Smooth muscle cell of the umbilical artery (primary cell): Measurements from ENCODE around the gene TRAF3IP1. TPM values are rescaled to one million over a fixed set of nuclear protein-coding genes. Genes with fewer than 3 reads are reported as not detected.

Experiments
- total RNA-seq: library from RNA; depleted of rRNA; stranded (reverse); fragments of >200 nt; gene quantifications from 2 replicates; pipeline ENCODE4 v1.2.3, GENCODE V29; 2014

Gene TRAF3IP1
- 10.1 and 15.9 TPM in 2 replicates for total RNA-seq

GRCh38 chr2:238320246-238320647 is at the start of gene TRAF3IP1:
Gene TRAF3IP1 (plus strand): TSS chr2:238320518. CDS start chr2:238320663, 145 bp downstream.

GRCh38 chr2:238287737-238288649 is 32.3 kb upstream of the TRAF3IP1 start, which contains the start of gene PER2:
Gene PER2 (minus strand): TSS chr2:238288610. CDS start chr2:238277936, 10,674 bp downstream.

GRCh38 chr2:238426568-238427434 is 106.5 kb downstream of the TRAF3IP1 start, which contains the start of gene ASB1:
Gene ASB1 (plus strand): TSS chr2:238426927. CDS start chr2:238427071, 144 bp downstream.

Other genes with a start within 250 kb of the TRAF3IP1 start
- 1.5 and 1.9 TPM in 2 replicates for gene ESPNL, start 220.2 kb upstream of the TRAF3IP1 start, total RNA-seq
- under 0.01 and 0.14 TPM in 2 replicates for gene KLHL30, start 181.8 kb upstream of the TRAF3IP1 start, total RNA-seq
- gene ERFE, start 161.5 kb upstream of the TRAF3IP1 start, total RNA-seq: 0.65 TPM in 1 of 2 replicates, not detected in the other
- gene ILKAP, start 116.8 kb upstream of the TRAF3IP1 start, total RNA-seq: 18.5 and 21.1 TPM in 2 replicates
- 1.2 and 2.4 TPM in 2 replicates for gene HES6, start 80.5 kb upstream of the TRAF3IP1 start, total RNA-seq
- 1.5 and 5.9 TPM in 2 replicates for gene PER2, start 31.9 kb upstream of the TRAF3IP1 start, total RNA-seq
- gene ASB1, start 106.4 kb downstream of the TRAF3IP1 start, total RNA-seq: 24.1 and 60.6 TPM in 2 replicates